CD4-positive, alpha-beta T cell treated with Interleukin-6 at 100 ng/mL for 8 hours (primary cell): ENCODE results near the gene TK2.
"Not testable (repeated sequence)": the region's sequence is repeated elsewhere in the genome, so short reads cannot be mapped to it uniquely, and the experiment has no call there.

Experiments used
- DNase-seq: peaks from one replicate; pipeline ENCODE4 v3.0.0-alpha.2; 2020; ENCODE audit warnings: mixed read lengths, low spot score

TK2 gene

DNA sequence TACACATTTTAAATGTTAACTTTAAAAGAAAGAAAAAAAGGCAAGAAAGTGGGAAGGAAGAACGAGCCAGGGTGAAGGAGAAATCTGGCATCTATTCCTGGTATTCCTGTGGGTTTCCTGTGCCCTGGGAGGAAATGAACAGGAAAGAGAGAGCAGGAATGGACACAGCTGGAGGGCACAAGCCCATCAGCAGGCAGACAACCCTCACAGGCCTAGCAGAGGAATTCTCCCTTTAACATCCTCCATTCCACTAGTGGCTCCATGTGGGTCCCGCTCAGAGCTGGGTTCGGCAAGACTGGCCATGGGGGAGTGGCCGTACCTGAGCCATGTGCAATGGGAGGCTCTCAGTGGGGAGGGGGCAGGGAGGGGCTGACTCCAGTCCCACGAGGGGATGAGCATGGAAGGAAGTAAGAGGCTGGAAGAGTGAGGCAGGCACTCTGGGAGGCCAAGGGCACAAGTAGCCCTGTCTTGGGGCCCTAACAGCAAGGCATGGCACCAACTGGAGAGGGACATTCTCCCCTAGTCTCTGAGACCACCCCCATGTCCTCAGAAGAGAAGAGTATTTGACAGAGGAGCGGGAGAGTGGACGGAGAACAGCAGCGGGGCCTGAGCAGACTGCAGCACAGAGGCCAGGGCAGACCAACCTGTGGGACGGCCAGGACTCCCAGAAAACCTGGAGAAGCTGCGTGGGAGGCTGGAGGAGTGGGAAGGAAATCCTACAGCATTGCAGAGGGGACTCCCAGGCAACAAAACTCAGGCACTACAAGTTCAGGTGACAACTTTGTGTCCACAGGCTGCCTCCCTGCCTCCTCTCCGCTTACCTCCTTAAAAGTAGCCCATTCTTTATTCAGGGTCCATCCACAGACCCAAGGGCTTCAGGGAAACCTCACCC, 30.2 kb downstream of the TK2 start:
- no peak for DNase-seq

DNA sequence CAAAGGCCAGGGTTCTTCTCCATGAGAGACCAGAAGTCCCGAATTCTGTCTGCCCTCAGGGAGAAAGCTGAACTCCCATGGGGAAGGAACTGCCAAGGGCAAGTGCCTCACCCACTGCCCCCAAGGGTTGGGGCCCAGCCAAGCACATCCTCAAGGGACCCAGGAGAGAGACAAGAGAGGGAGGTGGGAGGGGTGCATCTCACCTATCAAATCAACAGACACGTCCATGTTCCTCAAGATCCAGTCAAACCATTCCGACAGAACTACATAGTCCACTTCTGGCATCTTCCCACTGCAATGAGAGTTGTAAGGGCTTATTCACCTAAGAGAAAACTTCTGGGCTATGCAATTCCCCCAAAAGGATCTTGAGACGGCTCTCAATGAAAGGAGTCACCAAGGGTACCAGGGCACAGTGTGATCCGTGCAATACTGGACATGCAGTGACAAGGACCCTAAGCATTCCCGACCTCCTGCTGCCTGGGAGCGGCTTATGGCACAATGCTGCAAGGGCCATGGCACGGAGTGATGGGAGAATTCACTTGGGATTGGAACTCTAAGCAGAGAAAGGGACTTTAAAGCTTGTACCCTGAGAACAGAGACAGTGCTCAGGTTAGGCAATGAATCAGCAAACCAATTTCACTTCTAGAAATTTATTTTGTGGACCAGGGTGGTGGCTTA, 32.2 kb downstream of the TK2 start:
- DNase-seq, result no peak

DNA sequence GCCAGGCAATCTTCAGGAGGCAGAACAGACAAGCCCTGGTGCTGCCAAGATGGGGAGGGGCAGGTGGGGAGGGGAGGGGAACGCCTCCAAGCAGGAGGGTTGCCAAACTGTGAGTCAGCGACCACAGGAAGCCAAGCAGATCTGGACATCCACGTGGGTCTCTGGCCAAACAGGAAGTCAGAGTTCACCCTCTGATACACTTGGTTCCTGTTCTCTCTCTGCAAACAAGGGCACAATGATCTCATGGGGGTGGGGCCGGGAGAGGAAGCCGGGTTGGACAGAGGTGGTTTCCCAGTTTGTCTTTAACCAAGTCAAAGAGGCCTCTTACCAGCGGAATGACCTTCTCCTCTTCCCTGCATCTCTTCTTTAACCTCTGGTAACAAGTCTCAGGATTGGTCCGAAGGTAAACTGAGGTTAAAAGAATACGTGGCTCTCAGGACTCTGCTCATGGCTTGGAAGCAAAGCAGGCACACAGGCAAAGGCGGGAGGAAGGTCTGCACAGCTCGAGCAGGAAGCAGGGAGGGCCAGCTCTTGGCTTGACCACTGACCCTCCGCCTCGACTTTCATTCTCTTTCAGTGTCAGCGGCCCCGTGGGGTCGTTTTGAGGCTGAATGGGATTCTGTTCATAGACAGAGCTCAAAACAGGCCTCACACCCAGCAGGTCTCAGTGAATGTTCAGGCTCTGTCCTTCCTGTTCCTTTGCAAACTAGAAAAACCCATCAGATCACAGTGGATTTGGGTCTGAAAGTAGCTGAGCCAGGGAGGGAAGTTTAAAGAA, 32.9 kb downstream of the TK2 start:
- DNase-seq, result peak; percentile 90

DNA sequence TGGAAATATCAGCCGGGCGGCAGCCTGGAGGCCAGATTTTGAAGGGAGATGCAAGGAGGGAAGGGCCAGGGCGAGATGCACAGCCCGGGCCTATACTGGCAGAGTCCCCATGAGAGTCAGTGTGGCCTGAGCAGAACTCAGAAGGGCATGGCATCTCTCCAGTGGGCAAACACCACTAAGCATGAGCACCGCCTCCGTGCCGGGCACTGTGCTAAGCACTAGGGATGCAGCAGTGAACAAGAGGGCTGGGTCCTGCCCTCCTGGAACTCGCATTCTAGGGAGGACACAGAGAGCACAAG, 33.5 kb downstream of the TK2 start:
- no peak for DNase-seq

DNA sequence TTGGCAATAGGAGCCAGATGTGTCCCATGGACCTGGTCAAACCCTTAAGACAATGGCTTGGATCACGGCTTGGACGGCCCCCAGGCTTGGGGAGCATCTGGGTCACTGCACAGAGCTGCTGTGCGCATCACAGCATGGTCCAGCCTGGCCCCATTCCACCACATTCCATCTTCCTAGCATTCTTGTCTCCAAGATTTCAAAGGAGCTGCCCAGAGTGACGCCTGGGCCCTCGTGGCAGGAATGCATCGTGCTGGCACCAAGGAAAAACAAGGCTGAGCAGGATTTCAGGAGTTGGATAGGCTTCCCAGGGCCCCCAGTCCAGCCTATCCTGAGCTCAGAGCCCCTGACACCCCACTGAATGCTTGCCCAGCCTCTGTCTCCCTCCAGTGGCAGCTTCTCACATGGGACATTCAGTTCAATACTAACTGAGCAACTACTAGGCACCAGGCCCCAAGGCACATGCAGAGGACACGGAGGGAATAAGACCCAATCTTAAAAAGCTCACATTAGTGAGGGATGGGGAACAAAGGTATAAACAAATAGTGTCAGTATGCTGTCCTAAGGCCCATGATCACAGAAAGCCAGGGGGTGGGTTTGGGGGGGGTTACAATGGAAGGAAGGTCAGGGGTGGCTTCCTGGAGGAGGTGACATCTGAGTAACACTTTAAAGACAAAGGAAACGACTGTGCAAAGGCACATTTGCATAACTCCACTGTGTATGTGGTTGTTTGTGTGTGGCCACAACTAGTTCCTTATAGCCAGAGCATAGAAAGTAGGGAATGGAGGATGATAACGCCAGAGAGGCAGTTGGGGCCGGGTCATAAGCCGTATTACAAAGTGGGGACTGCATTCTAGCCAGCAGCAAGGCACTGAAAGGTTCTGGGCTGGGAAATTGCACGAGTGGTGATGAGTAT, 34.1 kb downstream of the TK2 start:
- DNase-seq, result peak; percentile 34

DNA sequence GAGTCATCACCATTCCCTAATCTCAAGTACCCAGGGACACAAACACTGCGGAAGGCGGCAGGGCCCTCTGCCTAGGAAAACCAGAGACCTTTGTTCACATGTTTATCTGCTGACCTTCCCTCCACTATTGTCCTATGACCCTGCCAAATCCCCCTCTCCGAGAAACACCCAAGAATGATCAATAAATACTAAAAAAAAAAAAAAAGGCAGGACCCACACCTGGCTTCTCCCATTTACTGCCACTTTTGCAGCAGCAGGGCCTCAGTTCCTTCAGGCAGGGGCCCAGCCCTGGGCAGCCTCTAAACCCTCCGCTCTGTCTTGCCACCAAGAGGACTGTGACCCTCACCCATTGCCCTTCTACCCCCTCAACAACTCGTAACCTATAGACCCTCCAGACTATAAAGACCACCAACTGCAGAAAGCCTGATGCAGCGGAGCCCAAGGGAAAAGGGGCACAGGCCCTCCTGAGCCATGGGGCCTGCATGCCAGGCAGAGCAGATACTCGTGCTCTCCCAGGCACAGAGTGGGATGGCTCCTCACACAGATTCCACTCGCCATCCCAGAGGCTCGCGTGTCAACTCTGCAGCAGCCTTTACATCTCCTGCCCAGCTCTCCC, 34.8 kb downstream of the TK2 start:
- not testable (repeated sequence) for DNase-seq

DNA sequence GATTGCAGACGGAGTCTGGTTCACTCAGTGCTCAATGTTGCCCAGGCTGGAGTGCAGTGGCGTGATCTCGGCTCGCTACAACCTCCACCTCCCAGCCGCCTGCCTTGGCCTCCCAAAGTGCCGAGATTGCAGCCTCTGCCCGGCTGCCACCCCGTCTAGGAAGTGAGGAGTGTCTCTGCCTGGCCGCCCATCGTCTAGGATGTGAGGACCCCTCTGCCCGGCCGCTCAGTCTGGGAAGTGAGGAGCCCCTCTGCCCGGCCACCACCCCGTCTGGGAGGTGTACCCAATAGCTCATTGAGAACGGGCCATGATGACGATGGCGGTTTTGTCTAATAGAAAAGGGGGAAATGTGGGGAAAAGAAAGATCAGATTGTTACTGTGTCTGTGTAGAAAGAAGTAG, 35.5 kb downstream of the TK2 start:
- not testable (repeated sequence) for DNase-seq

DNA sequence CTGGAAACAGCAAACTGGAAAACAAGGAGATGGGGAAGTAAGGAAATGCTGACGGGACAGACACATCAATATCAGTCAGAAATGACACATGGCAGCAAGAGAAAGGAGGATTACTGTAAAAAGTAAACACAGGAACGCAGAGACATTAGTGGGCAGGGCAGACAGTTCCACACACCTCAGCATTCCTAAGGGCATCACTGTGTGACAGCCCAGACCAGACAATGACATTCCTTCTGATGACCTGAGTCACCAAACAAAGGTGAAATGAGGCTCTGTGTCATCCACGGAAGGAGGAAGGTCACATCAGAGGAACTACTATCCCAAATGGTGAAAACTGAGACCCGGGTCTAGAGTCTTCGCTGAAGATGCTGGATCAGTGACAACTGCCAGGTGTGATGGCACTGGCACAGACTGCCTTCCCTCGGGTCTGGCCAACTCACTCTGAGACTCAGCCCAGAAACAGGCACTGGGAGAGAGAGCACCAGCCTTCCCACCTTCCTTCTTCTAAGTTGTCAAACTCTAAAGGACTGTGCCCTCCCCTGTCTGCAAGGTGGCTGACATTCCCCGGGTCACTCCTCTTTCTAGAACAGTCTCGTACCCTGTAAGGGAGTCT, 36.7 kb downstream of the TK2 start:
- DNase-seq, result no peak

DNA sequence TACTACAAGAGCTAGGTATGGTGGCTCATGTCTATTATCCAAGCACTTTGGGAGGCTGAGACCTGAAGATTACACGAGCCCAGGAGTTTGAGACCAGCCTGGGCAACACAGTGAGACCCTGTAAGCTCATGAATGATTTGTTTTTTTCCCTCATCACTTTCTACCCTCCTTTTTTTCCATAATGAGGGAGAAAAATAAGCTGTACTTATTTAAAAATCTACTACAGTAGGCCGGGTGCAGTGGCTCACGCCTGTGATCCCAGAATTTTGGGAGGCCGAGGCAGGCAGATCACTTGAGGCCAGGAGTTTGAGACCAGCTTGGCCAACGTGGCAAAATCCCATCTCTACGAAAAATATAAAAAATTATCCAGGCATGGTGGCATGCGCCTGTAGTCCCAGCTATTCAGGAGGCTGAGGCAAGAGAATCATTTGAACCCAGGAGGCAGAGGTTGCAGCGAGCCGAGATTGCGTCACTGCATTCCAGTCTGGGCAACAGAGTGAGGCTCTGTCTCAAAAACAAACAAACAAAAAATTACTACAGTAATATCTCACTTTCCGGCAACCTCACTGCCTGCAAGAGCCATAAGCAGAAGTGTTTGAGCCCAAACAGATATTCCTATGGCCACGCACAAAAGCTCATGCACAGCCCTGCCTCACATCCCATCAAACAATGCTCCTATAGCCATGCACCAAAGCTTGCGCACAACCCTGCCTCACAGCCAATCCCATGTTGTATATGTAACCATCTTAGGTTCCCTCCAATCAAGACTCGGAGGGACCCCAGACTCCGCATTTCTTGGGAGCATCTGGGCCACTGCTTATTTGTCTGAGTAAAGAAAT, 37.4 kb downstream of the TK2 start:
- no peak for DNase-seq

DNA sequence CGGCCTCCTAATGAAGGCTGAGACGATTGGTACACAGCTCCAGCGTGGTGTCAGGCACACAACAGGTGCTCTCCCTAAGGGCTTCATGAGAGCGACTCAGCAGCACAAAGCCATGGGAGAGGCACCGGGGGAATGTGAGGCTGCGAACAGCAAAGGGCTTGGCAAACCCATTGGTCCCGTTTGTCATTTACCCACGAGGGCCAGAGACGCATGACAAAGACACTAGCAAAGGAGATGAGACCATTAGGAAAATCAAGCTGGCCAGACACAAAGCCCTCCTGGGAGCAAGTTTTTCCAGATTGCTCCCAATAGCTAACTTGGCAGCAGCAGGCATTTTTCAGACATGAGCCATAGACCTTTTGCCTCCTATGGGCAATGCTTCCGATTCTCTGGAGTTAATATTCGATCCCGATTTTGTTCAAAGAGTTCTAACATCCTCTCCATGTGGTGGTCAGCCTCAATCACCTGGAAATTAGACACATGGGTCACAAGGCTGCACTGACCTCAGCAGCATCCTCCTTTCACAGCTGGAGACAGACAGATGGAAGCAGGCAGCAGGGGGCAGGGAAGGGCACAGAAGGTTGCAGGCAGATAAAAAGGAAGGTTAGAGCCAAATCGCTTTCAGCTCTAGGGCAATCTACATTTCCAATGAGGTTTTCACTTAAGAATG, 38.2 kb downstream of the TK2 start:
- peak; percentile 19 for DNase-seq

DNA sequence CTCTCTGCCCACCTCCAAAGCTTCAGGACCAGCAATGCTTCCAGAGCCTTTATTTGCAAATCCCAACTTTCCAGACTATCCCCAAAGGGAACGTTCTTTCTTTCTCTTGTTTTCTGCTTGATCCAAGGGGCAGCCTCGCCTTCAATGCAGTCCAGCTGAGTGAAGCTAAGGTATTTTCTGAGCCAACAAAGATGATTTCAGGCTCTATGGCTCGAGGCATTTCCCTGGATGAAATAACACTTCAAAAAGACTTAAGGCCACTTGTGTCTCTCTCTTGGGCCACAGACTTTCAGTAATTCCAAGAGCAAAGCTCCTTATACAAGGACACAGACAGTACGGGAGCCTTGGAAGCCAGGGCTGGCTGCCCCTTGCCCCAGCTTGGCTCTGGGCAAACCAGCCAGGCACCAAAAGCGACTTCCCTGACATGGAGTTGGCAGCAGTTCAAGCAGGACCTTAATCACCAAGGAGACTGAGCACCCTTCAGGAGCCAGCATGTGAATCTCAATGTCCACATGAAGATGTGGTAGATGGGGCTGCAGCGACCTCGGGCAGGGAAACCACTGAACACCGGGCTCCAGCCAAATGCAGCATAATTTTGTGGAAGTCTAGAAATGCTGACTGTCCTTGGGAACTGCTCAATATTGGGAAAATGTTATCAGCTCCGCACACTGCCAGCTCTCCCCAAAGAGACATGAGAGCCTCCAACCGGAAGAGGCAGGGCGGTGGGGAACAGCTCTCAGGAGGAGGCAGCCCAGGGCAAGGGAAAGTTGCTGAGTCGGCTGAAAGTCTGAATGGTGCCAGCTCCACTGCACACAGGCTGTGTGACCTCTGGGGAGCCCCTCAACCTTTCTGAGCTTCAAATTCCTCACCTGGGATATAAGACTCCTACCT, 39.0 kb downstream of the TK2 start:
- DNase-seq, result no peak

DNA sequence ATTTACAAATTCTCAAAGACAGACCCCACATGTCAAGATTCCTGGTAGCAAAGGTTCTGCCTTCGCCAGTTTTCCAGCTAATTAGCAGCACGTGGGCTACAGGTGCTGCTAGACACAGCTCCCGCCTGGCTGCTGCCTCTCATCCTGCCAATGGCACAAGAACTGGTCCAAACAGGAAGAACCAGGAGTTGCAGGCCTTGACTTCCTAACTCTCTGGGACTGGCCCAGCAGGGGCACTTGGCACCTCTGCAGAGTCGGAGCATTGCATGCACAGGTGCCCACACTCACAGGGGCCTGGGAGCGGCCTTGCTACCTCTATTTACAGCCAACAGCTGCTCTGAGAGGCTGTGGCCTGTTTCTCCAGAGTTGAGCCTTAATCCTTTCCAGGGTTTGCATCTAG, 39.6 kb downstream of the TK2 start:
- no peak for DNase-seq

DNA sequence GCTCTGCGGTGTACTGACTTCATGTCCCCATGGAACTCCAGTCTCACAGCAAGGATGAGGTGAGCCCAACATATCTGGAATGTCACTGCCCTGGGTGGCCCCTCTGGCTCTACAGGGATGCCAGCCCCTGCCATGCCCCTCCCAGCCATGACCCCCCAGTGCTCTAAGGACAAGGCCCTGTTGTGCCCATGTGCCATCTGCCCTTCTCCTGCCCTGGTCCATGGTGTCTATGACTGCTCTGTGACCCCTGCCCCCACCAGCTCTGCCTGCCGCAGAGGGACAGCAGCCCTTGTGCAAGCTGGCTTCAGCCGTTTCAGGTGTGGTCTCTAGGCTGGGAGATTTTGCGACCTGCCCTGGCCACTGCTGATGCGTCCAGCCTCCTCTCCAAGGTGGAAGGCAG, 40.3 kb downstream of the TK2 start:
- no peak for DNase-seq

DNA sequence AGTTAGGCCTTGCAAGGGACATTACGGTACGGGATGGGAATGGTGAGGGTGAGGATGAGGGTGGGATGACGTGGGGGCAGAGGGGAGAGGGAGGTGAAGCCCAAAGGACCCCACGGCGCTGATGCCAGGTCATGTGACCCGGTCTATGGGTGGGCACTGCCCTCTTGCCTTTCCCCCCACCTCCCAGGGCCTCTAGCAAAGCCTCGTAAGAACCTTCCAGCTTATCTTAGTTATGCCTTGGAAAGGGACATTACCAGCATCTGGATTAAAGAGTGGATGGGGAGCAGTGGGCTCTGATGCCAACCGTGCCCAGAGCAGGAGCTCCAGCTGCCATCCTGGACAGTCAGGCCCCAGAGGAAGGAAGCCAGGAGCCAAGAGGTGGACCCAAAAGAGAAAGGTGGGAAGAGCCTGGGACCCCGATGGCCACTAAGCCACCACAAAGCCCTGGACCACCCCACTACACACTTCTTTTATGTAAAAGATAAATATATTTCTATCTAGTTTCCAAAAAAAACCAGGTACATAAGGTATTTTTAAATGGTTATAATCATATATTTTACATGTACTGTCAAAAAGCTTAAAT, 40.9 kb downstream of the TK2 start:
- DNase-seq, result no peak

DNA sequence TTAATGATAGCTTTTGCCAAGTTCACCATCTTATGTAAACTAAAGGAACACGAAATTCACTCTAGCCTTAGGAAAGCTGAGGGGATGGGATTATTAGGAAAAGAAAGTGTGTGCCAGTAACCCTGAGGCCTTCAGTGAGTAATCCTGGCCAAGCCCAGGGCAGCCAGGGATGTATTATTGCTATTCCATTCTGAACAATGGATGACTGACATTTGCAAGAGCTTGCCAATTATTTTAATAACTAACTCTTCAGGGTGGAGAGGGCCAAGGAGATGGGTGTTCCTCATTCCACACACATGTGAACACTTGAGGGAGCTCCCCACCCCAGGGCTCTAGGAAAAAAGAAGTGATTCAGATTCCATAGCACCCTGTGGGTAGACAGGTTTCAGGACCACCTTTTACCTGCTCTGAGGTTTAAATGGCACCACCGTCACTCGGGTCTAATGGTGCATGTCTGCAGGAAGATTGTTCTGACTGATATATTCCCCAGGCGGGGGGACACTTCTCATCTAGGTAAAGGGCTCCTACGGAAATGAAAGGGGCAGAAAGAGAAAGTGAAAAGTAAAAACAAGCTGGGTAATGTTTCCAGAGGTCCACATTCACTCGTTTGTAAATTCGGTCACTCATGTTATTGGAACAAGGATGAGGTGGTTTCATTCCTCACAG, 41.5 kb downstream of the TK2 start:
- no peak for DNase-seq

DNA sequence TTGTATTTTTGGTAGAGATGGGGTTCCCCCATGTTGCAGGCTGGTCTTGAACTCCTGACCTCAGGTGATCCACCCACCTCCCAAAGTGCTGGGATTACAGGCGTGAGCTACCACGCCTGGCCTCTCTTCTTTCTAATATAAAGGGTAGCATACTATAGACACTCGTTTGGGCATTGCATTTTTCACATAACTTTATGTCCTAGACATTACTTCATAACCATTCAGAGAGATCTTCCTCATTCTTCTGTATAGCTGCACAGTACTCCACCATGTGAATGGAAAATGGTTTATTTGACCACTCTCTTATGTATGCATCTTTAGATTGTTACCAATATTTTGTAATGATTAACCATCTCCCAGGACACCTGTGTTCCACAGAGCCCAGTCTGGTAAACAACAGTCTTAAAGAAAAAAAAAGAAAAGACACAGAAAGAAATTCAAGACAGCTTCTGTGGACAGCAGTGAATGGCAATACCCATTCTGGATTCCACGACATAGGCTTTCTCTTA, 42.1 kb downstream of the TK2 start:
- DNase-seq, result no peak

DNA sequence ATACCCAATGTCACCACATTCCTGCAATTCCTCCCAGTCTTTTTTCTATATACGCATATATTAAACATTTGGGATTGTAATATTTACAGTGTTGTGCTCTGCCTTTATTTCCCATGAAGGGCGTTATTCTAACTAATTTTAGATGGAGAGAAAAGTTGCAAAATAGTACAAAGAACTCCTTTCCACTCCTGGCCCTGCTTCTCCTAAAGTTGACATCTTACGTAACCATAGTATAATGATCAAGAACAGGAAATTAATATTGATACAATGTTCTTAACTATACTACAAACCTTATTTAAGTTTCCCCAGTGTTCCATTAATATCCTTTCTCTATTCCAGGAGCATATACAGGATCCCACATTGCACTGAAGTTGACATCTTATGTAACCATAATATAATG, 46.3 kb downstream of the TK2 start:
- no peak for DNase-seq
